GM12878 (cell line): ENCODE data around the gene SPAG9. TPM values are rescaled to one million over a fixed set of nuclear protein-coding genes. Genes with fewer than 3 reads are reported as not detected.
A peak's percentile ranks its signal among the peaks of the same experiment; 100 is the strongest.

ENCODE experiments used
- ATAC-seq: fragments of 200-7000 bp; cut with Tn5 transposase; 3 replicates; pipeline ENCODE4 v1.9.1; 2020; ENCODE audit warnings: mild to moderate bottlenecking, moderate library complexity
- BruUV-seq: library from RNA; stranded (reverse); fragments of 400-500 nt; replicated peaks from 2 replicates; lab custom pipeline; 2021; lab: Mats Ljungman, UMichigan
- CTCF ChIA-PET: fragments of 300-600 bp; sonication (Branson Sonifier 250); formaldehyde crosslinking; extraction: SDS; loops from one replicate; lab custom pipeline; 2021; ENCODE audit warnings: inconsistent platforms; lab: Yijun Ruan, JAX
- POLR2A ChIA-PET: fragments of 350-600 bp; formaldehyde crosslinking; extraction: SDS; loops from one replicate; lab custom pipeline; 2021; ENCODE audit warnings: inconsistent platforms; lab: Charles Lee
- RAD21 ChIA-PET: fragments of 300-600 bp; sonication (Branson Sonifier 250); formaldehyde crosslinking; loops from one replicate; lab custom pipeline; 2023; ENCODE audit warnings: antibody characterized with exemption; ENCODE audit not compliant: unreplicated experiment; lab: Charles Lee
- SMC1A ChIA-PET: fragments of 300-600 bp; sonication (Branson Sonifier 250); formaldehyde crosslinking; loops from one replicate; lab custom pipeline; 2023; ENCODE audit not compliant: unreplicated experiment, uncharacterized antibody; lab: Charles Lee
- DNase-seq: peaks from one replicate; pipeline ENCODE4 v3.0.0-alpha.2; 2011; ENCODE audit warnings: low read depth, low spot score
- FAIRE-seq: peaks from 3 replicates; lab custom pipeline; 2011; peaks lifted over from hg19 to GRCh38; lab: Jason Lieb, UNC
- H2AFZ ChIP-seq: 2 replicates; pipeline ENCODE4 v1.6.0; 2011; ENCODE audit warnings: low read depth, low read length, control low read depth; ENCODE audit not compliant: control insufficient read depth
- H3K27ac ChIP-seq: 2 replicates; pipeline ENCODE4 v1.5.1; 2011; ENCODE audit warnings: control low read depth; ENCODE audit not compliant: control insufficient read depth, insufficient read depth
- H3K27me3 ChIP-seq, 2 experiments: replicated peaks in 1 of 2; 2 replicates each; pipeline versions ENCODE4 v1.6.0 to v1.6.1; 2011; ENCODE audit warnings: low read length in 1 of 2; ENCODE audit not compliant: control insufficient read depth in 2 of 2, insufficient read depth in 2 of 2
- H3K36me3 ChIP-seq, 2 experiments: 2 replicates each; pipeline ENCODE4 v1.5.1; 2011; ENCODE audit warnings: low read length in 1 of 2; ENCODE audit not compliant: control insufficient read depth in 2 of 2, insufficient read depth in 2 of 2
- H3K4me1 ChIP-seq: 2 replicates; pipeline ENCODE4 v1.6.1; 2011; ENCODE audit warnings: mild to moderate bottlenecking, low read length, moderate library complexity, mixed read lengths; ENCODE audit not compliant: control insufficient read depth, insufficient read depth
- H3K4me2 ChIP-seq: 2 replicates; pipeline ENCODE4 v1.6.0; 2011; ENCODE audit warnings: control low read depth; ENCODE audit not compliant: control insufficient read depth, insufficient read depth
- H3K4me3 ChIP-seq: fragments of 200-600 bp; sonication (generic); 2 replicates; pipeline ENCODE4 v1.5.1; 2016
- H3K79me2 ChIP-seq: 2 replicates; pipeline ENCODE4 v1.6.0; 2011; ENCODE audit warnings: low read length; ENCODE audit not compliant: control insufficient read depth, insufficient read depth
- H3K9ac ChIP-seq: 2 replicates; pipeline ENCODE4 v1.8.0; 2011; ENCODE audit warnings: low read length, control low read depth, mixed read lengths; ENCODE audit not compliant: control insufficient read depth, insufficient read depth
- H3K9me3 ChIP-seq: replicated peaks from 3 replicates; pipeline ENCODE4 v1.5.1; 2011; ENCODE audit warnings: mild to moderate bottlenecking, low read length; ENCODE audit not compliant: control insufficient read depth, insufficient read depth
- H4K20me1 ChIP-seq: 2 replicates; pipeline ENCODE4 v1.6.0; 2011; ENCODE audit not compliant: control insufficient read depth, insufficient read depth
- BCL11A ChIP-seq: IDR thresholded peaks from 2 replicates; pipeline ENCODE4 v1.6.1; 2011; ENCODE audit warnings: low read depth, low read length
- PKNOX1 ChIP-seq: fragments of 450-650 bp; IDR thresholded peaks from 2 replicates; pipeline ENCODE4 v1.6.1; 2016; ENCODE audit warnings: mild to moderate bottlenecking
- PML ChIP-seq: IDR thresholded peaks from 2 replicates; pipeline ENCODE4 v1.6.1; 2012; ENCODE audit warnings: low read length, inconsistent platforms
- RCOR1 ChIP-seq: conservative IDR thresholded peaks from 2 replicates; pipeline ENCODE4 v1.6.1; 2012; ENCODE audit warnings: low read depth, low read length, improper control_type of control experiment
- WGBS: methylation state at CpG from one replicate; pipeline ENCODE4 v1.1.6; 2016; ENCODE audit warnings: low lambda C conversion rate; ENCODE audit not compliant: insufficient replicate concordance, insufficient coverage; ENCODE audit errors: missing lambda C conversion rate; 5-methylcytosine and 5-hydroxymethylcytosine counted together
- in situ Hi-C: fragments of 300-500 bp; cut with MboI; formaldehyde crosslinking; loops from 9 replicates; pipeline ENCODE4 v1.14.3; 2018; ENCODE audit warnings: mixed read lengths
- intact Hi-C: fragments of 100-400 bp; cut with micrococcal nuclease; formaldehyde crosslinking; loops from one replicate; pipeline ENCODE4 v1.14.2; 2022; ENCODE audit not compliant: unreplicated experiment
- polyA plus RNA-seq, 11 experiments: library from polyadenylated mRNA; depleted of rRNA in 4 of 11; unstranded in 6 of 11; stranded (reverse) in 5 of 11; fragments of >200 nt; fragmentation: Nextera tagmentation in 4 of 11; fragmentation: Illumina TruSeq in 1 of 11; extraction: Ambion mirVana in 4 of 11; extraction: Trizol in 1 of 11; gene quantifications; 1 replicate in 1 of 11; 2 replicates in 10 of 11; pipeline versions ENCODE4 v1.2.1 to v1.2.3, GENCODE V29; 2011 to 2016; ENCODE audit warnings: inconsistent platforms in 2 of 11, missing spikeins in 2 of 11, low read depth in 1 of 11
- total RNA-seq, 4 experiments: library from RNA; depleted of rRNA in 3 of 4; stranded (reverse); fragments of >200 nt in 3 of 4; fragmentation: Illumina TruSeq in 1 of 4; extraction: Trizol in 1 of 4; gene quantifications; 2 replicates each; pipeline versions ENCODE4 v1.2.1 to v1.2.3, GENCODE V29; 2013 to 2021
- TF ChIP-seq, protein P1 (sequence below): IDR thresholded peaks from 2 replicates; pipeline ENCODE4 v1.6.1; 2011; ENCODE audit warnings: low read depth, mild to moderate bottlenecking, low read length, moderate library complexity, borderline replicate concordance; ENCODE audit errors: extremely low read depth

SPAG9 gene
- total and polyA plus RNA-seq, 10 of the 15 experiments (the other 5 are each of a cell fraction or from before 2014, with no cell fraction given): 6.6 to 42.0 (median 24.9) TPM

GRCh38 chr17:51164911-51165679, 44.4 kb upstream of the SPAG9 start:
- TF ChIP-seq BCL11A (no peak), RCOR1 (no peak), PML (no peak), PKNOX1 (0 out of 2 replicates have a peak, but pooled peaks have one; percentile 10)
- TF ChIP-seq, protein P1, sequence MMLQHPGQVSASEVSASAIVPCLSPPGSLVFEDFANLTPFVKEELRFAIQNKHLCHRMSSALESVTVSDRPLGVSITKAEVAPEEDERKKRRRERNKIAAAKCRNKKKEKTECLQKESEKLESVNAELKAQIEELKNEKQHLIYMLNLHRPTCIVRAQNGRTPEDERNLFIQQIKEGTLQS: no peak
- Histone ChIP-seq H3K9me3 (no peaks in the 10 kb centered on the region), H3K27ac (no peak overlapping the region), H3K36me3 (peaks cover 8 to 25% of the 10 kb centered on the region in 2 experiments), H3K27me3 (no peaks in the 10 kb centered on the region), H3K4me3 (peak overlapping the region; percentile 96; the same call in 1 of the 2 replicates), H4K20me1 (no peaks in the 10 kb centered on the region), H3K4me1 (peaks cover 12% of the 10 kb centered on the region), H3K9ac (peak overlapping the region; percentile 93; the same call in 1 of the 2 replicates), H3K4me2 (peak overlapping the region; percentile 99), H2AFZ (peak overlapping the region; percentile 1), H3K79me2 (peaks cover 25% of the 10 kb centered on the region)
- 65% methylated on average over 16 of the region's 16 CpGs for WGBS
- FAIRE-seq (no peak), ATAC-seq (no peak), DNase-seq (no peak)
- ChIA-PET POLR2A (interaction anchor here (0.7 to 1.5 kb wide), 2 partner anchors 23 to 44 kb away, joined by 5 read pairs; partner anchors contain the start of gene SPAG9), SMC1A (interaction anchor here (1.2 to 1.3 kb wide), 2 partner anchors 12 to 133 kb away, joined by 4 read pairs; partner anchors contain the start of gene NME1), CTCF (interaction anchor here (1.3 to 5.8 kb wide), 2 partner anchors 11 to 132 kb away, joined by 4 to 35 read pairs; partner anchors contain the start of gene NME1), RAD21 (interaction anchor here (0.6 to 1.8 kb wide), 7 partner anchors 9 to 164 kb away, joined by 3 to 5 read pairs (median 4); no protein-coding TSS in a partner anchor)
- in situ Hi-C loops (loop anchor here (10.0 kb wide), 1 partner anchor 60 kb away; no protein-coding TSS in a partner anchor), intact Hi-C loops (loop anchor here (5.0 kb wide), 1 partner anchor 97 kb away; the partner anchor contains the start of genes MBTD1 and UTP18)
- BruUV-seq: no TSS peak
